Measurements from ENCODE around the gene CSNK2A3. TPM values are rescaled to one million over a fixed set of nuclear protein-coding genes. Genes with fewer than 3 reads are reported as not detected.
"Not testable (repeated sequence)": the region's sequence is repeated elsewhere in the genome, so short reads cannot be mapped to it uniquely, and the experiment has no call there.

CSNK2A3 gene
- polyA plus RNA-seq (ENCODE audit: insufficient read length in 10 of 10): 1 to 10 TPM in 4 of 10 donors, under 1 TPM in 6; 0.34 to 1.9 (median 0.94) TPM
- long read RNA-seq, donor 1, transcript CSNK2A3-201 (1 exons, 1,416 nt): major isoform, 5 of 5 reads
- long read RNA-seq, donor 1, partial matches to known transcripts: 0 of 5 reads
- long read RNA-seq, donor 1, other reads (novel, unspliced or antisense): 0 of 5 reads
- long read RNA-seq, donor 2, transcript CSNK2A3-201 (1 exons, 1,416 nt): major isoform, 5 of 5 reads
- long read RNA-seq, donor 2, partial matches to known transcripts: 0 of 5 reads
- long read RNA-seq, donor 2, other reads (novel, unspliced or antisense): 0 of 5 reads
- long read RNA-seq, donor 3, partial matches to known transcripts: 0 of 2 reads
- long read RNA-seq, donor 3, other reads (novel, unspliced or antisense): 0 of 2 reads
- long read RNA-seq, donor 4: 0 reads
- long read RNA-seq, donor 5, partial matches to known transcripts: 0 of 3 reads
- long read RNA-seq, donor 5, other reads (novel, unspliced or antisense): 0 of 3 reads
- long read RNA-seq, donor 6, partial matches to known transcripts: 0 of 3 reads
- long read RNA-seq, donor 6, other reads (novel, unspliced or antisense): 0 of 3 reads
- long read RNA-seq, donor 7, partial matches to known transcripts: 0 of 1 reads
- long read RNA-seq, donor 7, other reads (novel, unspliced or antisense): 0 of 1 reads
- long read RNA-seq, donor 8, partial matches to known transcripts: 0 of 4 reads
- long read RNA-seq, donor 8, other reads (novel, unspliced or antisense): 0 of 4 reads
- long read RNA-seq, donor 9, partial matches to known transcripts: 0 of 1 reads
- long read RNA-seq, donor 9, other reads (novel, unspliced or antisense): 0 of 1 reads

- DNase-seq: not testable (repeated sequence)
Observed at GRCh38 chr11:11352878-11353277, at the start of gene CSNK2A3. TSS of gene CSNK2A3 (minus strand) at chr11:11353250. CDS start at chr11:11353119, 131 bp downstream.

GRCh38 chr11:11401960-11402535, 49.0 kb upstream of the CSNK2A3 start:
- no peak for DNase-seq

- no peak for DNase-seq
Observed at GRCh38 chr11:11400635-11401232, 47.7 kb upstream of the CSNK2A3 start.

- DNase-seq: no peak
Observed at GRCh38 chr11:11400121-11400520, 47.1 kb upstream of the CSNK2A3 start.

- no peak for DNase-seq
Observed at GRCh38 chr11:11397781-11398180, 44.7 kb upstream of the CSNK2A3 start.

- DNase-seq: no peak
Observed at GRCh38 chr11:11397036-11397415, 44.0 kb upstream of the CSNK2A3 start.

GRCh38 chr11:11396301-11397035, 43.4 kb upstream of the CSNK2A3 start:
- DNase-seq: peak; percentile 63 to 85 (median 77)

GRCh38 chr11:11395126-11395525, 42.1 kb upstream of the CSNK2A3 start:
- DNase-seq: no peak

GRCh38 chr11:11394241-11394640, 41.2 kb upstream of the CSNK2A3 start:
- DNase-seq: no peak

- peak in 1 of 3 donors; percentile 48 for DNase-seq
Observed at GRCh38 chr11:11391796-11392463, 38.9 kb upstream of the CSNK2A3 start.

GRCh38 chr11:11391169-11391568, 38.1 kb upstream of the CSNK2A3 start:
- no peak for DNase-seq

- DNase-seq: no peak
Observed at GRCh38 chr11:11390068-11390771, 37.2 kb upstream of the CSNK2A3 start.

- DNase-seq: no peak
Observed at GRCh38 chr11:11389238-11389637, 36.2 kb upstream of the CSNK2A3 start.

GRCh38 chr11:11387622-11388305, 34.7 kb upstream of the CSNK2A3 start:
- DNase-seq: no peak

- no peak for DNase-seq
Observed at GRCh38 chr11:11387207-11387606, 34.2 kb upstream of the CSNK2A3 start.

GRCh38 chr11:11384829-11385228, 31.8 kb upstream of the CSNK2A3 start:
- no peak for DNase-seq

- DNase-seq: no peak
Observed at GRCh38 chr11:11383995-11384394, 30.9 kb upstream of the CSNK2A3 start.

GRCh38 chr11:11382858-11383532, 29.9 kb upstream of the CSNK2A3 start:
- DNase-seq: no peak

All from muscle of back (tissue), 13 donors.